ENCODE results near the gene SH3BP2.

DNA sequence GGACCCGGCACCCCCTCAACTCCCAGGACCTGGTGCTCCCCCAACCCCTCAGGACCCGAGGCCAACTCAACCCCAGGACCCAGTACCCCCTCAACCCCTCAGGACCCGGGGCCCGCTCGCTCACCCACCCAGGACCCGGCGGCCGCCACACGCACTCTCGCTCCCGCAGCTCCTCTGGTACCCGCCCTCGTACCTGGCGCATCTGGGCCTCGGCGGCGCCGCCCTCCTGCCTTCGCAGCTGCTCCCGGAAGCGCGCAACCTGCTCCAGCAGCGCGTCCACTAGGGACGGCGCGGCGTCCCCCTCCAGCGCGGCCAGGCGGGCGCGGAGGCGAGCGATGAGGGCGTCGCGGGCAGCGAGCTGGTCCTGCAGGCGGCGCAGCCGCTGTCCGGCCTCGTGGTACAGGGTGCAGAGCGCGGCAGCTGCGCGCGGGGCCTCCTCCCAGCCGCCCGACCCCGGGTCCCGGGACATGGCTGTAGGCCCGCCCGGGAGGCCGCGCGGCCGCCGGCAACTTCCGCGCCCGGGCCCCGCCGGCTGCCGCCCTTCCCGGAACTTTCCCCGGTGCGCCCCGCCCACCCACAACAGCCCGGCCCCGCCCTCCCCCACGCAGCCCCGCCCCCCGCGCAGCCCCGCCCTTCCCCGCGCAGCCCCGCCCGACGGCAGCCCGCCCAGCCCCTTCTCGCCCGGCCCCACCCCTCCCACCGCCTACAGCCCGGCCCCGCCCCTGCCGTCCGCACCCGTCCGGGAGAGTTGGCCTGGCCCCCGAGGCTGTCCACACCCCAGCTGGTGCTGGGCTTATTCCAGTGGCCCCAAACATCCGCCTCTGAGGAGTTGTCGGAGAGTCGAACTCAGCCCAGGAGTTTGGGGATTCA lies 36.8 kb upstream of the SH3BP2 start, which contains the start of gene TNIP2:
- TF ChIP-seq POLR2A (IDR thresholded peaks at IDR 0.05): peak; percentile 69
- TF ChIP-seq, protein P1, sequence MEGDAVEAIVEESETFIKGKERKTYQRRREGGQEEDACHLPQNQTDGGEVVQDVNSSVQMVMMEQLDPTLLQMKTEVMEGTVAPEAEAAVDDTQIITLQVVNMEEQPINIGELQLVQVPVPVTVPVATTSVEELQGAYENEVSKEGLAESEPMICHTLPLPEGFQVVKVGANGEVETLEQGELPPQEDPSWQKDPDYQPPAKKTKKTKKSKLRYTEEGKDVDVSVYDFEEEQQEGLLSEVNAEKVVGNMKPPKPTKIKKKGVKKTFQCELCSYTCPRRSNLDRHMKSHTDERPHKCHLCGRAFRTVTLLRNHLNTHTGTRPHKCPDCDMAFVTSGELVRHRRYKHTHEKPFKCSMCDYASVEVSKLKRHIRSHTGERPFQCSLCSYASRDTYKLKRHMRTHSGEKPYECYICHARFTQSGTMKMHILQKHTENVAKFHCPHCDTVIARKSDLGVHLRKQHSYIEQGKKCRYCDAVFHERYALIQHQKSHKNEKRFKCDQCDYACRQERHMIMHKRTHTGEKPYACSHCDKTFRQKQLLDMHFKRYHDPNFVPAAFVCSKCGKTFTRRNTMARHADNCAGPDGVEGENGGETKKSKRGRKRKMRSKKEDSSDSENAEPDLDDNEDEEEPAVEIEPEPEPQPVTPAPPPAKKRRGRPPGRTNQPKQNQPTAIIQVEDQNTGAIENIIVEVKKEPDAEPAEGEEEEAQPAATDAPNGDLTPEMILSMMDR (IDR thresholded peaks at IDR 0.05): peak; percentile 11 to 66 (median 47)
